Stimulated activated naive CD4-positive, alpha-beta T cell treated with Interleukin-2 at 50 U/mL for 16 hours (primary cell): ENCODE measurements around the gene CPLX3.
A peak's percentile ranks its signal among the peaks of the same experiment; 100 is the strongest.

Source experiments
- DNase-seq: peaks from one replicate; lab custom pipeline; 2025; lab: John Stamatoyannopoulos, UW

CPLX3 gene

DNA sequence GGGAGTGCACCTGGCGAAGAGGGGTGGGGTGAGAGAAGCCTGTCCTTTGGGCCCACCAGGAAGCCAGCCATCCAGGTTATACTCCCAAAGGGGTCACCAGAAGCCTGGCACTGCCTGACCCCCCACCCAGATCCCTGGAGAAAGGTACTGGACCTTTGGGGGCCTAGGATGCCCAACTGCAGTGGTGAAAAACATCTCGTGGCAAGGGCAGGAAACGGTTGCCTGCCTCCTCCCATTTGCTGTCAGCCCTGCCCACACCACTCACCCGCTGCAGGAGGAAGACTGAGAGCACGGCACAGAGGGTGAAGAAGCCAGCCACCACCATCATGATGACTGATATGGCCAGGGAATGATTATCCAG lies 18.8 kb downstream of the CPLX3 start:
- DNase-seq: peak; percentile 57

DNA sequence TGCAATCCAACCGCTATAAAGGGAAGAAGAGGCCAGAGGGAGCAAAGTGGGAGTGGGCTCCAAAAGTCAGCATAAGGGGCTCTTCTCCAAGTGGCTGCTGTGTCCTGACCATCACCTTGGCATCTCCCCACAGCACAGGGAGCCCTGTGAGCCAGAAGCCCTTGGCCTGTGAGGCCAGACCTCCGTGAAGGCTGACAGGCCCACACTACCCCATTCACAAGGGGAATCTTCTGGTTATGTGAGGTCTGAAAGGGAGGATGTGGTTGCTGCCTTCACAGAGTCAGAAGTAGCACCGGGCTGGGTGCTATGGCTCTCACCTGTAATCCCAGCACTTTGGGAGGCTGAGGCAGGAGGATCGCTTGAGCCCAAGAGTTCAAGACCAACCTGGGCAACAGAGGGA lies 19.2 kb downstream of the CPLX3 start:
- no peak for DNase-seq

DNA sequence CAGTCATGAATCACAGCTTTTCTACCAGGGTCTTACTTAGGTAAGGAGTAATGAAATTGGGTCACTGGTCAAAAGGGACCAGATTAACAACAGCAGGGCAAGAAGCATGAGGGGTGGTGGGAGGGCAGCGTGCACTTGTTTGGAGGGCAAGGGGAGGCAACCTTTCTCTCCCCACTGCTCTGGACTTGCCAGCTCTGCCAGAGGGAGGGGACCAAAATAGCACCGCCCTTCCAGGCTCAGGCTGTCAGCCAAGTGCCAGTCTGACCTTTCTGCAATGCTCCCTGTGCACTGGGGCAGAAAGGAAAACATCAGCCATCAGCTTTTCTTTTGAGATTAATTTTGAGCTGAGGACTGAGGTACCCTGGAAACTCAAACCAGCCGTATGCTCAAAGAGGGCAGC lies 21.0 kb downstream of the CPLX3 start:
- DNase-seq: no peak

DNA sequence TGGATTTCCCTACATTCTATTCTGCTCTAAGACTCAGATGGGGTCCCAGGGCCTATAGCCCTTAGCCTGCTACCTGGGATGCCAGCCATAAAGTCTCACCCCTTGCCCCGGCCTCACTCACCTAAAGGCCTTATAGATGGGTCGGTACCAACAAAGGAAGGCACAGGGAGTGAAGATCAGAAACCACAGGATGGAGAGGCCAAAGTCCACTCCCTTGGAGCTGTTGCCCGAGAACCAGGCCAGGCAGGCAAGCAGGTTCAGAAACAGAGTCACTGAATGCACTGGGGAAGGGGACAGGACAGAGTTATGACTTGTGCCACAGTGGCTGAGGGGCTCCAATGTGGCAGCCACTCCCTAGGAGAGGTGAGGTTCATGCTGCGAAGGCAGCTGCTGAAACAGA lies 24.0 kb downstream of the CPLX3 start:
- DNase-seq: no peak

DNA sequence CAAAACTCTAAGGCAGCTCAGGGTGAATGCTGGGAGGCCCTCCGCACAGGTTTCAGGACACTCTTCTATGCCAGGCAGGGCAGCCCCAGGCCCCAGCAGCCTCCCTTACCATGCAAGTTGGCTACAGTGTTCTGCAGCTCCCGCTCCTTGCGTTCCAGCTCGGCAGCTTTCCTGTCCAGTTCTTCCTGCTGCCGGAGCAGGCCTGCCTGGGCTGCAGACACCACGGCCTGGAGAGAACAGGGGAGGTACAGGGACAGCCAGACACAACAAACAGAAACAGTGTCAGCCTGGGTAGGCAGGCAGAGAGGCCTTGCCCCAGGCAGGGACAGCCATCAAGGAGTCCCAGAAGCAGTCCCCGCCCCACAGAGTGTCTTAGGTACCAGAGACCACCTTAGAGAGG lies 25.5 kb downstream of the CPLX3 start:
- DNase-seq: no peak

DNA sequence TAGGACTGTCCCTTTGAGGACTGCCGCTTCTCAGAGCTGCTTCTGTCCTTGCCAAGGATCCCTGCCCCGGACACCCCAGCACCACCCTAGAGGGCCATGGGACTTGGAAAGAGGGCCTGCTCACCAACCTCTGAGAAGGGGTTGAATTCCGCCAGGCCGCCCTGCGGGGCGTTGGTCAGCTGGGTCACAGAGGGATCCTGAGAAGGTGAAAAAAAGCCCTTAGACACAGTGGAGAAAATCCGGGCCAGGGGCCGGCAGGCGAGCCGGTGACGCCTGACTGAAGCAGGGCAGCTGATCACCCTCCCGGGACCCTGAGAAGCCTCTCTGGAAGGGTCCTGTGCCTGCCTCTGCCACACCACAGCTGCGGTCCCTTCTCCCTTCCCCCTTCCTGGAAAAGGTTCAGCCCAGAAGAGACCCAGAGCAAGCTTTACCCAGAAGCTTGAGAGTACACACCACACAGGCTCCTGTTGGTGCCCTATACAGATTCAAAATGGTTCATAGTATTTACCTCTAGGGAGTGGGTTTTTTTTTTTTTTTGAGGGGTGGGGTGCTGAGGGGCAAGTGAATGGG lies 28.1 kb downstream of the CPLX3 start:
- no peak for DNase-seq

DNA sequence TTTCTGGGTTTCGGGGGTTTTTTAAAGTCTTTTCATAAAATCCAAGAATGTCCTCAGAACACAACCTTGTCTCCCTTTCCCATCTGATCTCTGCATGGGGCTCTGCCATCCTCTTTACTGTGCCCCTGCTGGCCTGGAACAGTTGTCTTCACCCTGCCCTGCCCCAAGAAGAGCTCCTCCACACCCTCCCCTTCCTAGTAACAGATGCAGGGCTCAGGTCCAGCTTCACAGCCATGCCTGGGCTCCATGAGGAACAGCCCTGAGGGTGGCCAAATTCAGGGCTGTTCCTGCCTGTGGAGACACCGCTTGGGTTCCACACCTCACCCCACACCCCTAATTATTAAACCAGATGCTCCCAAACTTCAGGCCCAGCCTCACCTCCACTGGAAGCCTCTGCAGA lies 29.4 kb downstream of the CPLX3 start:
- DNase-seq: no peak

DNA sequence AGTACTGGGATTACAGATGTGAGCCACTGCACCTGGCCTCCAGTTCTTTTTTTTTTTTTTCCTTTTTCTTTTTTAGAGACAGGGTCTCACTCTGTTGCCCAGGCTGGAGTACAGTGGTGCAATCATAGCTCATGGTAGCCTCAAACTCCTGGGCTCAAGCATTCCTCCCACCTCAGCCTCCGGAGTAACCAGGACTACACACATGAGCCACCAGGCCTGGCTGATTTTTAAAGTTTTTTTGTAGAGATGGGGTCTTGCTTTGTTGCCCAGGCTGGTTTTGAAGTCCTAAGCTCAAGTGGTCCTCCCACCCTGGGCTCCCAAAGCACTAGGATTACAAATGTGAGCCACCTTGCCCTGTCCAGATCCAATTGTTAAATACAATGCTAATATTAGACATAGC lies 30.1 kb downstream of the CPLX3 start:
- DNase-seq: no peak

DNA sequence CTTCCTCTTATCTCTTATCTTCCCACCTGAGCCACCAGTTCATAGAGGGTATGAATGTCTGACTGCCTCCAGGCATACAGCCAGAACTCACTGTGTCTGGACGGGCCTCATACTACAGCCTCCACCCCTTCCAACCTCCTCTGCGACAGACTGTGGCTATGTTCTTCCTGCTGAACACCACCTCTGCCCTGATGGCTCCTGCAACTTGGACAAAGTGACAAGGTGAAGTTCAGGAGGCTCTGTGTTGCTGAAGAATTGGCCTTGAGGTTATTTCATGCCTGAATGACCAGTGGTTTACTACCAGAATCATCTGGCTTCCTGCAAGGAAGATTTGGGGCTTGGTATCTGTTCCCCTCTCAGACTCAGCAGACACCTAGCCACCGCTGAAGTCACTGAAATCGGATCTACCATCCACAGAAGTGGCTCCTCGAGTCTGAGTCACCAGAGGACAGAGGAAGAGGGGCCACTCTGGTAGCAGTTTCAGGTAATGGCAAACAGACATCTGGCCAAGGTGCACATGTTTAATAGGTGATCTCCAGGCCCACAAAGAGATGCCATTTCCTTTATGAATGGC lies 30.7 kb downstream of the CPLX3 start:
- no peak for DNase-seq

DNA sequence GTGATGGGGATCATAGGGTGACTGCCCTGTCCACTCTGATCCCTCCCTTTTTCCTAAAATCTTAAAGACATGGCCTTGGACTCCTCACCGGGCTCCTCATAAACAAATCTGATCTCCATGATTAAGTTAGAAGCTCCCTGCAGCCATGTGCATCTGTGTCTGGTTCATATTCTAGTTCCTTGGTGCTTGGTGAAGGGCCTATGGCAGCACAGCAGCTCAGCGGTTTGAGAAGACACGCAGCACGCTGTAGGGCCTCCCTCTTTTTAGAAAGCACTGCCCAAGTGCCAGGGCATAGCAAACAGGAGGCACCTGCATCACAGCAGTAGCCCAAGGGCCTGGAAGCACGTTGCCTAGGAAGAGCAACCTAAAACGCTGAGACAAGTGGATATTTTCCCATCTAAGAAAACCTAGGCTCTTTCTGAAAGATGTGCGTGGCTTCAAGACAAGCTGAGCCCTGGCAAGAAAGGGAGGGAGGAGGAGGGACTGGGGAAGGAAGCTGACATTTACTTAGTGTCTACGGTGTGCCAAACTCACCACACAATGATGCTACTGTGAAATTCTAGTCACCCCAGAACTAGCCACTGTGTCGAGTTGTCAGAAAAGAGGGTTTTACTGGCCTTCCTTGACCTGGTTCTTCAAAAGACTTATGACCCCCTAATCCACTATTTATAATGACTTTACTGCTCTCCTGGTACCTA lies 31.4 kb downstream of the CPLX3 start:
- no peak for DNase-seq

DNA sequence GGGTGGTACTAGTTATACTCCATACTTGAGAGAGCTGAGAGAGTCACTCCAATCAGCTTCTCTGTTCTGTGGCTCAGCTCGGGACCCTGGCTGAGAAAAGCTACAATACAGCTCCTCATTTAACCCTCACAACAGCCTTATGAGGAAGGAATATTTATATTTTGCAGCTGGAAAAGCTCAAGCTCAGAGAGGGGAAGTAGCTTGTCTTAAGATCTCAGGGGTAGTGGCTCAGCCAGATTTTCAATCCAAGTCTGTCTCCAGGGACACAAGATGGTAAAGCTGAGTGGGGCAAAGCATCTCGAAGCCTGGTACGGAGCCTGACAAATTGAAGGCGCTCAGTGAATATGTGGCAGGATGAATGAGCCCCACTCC lies 31.9 kb downstream of the CPLX3 start:
- DNase-seq: no peak

DNA sequence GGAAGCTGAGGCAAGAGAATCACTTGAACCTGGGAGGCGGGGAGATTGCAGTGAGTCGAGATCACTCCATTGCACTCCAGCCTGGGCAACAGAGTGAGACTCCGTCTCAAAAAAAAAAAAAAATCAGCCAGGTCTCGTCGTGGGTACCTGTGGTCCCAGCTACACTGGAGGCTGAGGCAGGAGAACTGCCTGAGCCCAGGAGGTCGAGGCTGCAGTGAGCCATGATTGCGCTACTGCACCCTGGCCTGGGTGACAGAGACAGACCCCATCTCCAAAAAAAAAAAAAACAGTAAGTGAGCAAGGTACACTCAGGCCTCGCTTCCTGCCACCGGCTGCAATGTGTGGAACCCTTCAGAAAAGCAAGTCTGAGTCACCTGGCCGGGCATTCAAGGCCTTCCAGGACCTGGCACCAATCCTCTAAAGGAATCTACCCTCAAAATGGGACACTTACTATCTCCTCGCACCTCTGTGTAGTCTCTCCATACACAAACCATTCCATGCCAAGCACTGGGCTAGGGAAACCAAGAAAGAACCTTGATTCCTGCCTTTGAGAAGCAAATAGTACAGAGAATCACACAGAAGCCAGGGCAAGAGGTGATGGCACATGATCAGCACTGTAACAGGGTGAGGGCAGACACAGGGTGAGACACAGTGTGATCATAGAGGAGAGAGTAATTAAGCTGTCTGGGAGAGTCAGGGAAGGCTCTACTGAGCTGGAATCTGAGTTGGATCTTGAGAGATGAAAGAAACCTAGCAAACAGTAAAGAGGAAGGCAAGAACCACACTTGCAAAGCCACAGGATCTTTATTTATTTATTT lies 37.0 kb downstream of the CPLX3 start:
- DNase-seq: no peak

DNA sequence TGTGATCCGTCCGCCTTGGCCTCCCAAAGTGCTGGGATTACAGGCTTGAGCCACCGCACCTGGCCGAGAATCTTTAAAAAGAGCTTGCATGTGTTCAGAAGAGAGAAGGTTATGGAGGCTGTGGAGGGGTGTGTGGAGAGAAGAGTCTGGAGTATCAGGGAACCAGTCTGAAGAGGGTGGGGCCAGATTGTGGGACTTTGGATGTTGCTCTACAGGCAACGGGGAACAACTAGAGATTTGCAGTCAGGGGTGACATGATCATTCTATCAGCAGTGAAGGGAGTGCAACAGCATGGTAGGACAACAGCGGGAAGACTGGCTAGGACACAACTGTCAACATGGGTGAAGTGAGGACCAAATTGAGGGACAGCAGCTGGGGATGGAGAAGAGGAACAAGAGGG lies 37.9 kb downstream of the CPLX3 start:
- no peak for DNase-seq

DNA sequence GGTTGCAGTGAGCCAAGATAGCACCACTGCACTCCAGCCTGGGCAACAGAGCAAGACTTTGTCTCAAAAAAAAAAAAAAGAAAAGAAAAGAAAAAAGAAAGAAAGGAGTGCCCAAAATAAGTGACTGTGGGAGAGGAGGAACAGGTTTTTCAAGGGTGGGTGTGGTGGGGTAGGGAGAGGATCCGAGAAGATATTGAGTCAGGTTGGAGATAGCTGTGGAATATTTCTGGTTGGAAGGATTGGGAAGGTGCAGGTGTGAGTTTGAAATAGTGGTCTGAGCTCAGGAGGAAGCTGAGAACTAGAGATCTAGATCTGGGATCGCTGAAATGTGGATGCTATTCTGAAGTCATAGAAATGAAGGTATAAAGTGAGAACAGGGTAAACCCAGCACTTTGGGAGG lies 38.9 kb downstream of the CPLX3 start:
- DNase-seq: no peak

DNA sequence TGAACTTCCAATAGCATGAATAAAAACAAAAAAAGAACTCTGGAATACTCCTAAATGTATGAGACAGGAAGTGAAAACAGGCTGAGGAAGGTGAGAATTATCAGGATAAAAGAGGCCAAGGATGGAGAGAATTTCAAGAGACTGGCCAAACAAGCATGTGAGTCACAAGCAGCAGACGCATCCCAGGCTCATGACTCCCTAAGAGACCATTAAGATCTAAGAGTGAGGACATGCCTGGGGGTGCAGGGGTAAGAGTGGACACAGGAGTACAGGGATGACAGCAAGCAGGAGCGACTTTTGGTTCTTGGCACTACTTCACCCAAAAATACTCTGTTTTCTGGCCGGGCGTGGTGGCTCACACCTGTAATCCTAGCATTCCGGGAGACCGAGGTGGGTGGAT lies 39.7 kb downstream of the CPLX3 start:
- DNase-seq: no peak

DNA sequence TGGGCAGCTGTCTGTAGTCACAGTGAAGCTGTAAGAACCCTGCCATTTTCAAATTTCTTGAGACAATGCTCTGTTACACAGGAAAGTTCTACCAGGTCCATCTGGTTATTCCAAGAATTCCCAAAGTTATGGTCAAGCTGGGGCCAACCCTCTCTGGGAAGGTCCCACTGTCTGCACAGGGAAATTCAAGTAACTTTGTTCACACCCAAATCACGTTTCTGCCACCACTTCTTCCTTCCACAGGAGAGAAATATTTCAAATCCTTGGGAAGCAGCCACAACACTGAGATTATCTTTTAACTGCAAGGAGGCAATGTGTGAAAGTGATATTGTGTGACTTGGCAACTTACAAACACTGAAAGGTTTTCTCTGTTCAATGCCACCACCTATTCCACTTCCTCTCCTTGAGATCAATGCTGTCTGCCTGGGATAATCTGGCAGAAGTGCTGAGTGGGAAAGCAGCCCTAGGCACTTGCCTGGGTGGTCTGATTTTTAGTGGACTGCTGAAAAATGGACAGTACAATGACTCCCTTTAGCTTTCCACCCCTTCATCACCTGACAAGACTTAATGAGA lies 41.1 kb downstream of the CPLX3 start:
- no peak for DNase-seq

DNA sequence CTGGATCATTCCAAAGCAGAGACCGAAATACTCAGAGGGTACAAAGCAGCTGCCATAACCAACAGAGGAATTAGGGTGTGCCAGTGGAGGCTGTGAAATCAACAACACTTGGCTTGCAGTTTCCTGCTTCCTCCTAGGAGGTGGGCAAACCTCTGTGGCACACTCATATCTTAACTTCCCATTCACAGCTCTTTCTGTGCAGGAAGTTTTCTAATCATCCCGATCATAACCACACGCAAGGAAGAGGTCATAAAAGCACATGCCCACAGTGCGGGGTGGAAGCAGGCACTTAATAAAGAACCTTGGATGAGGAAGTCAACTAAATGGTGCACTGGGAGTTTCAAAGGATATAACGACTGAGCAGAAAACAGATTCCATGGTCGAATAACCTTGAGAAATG lies 41.6 kb downstream of the CPLX3 start:
- no peak for DNase-seq

DNA sequence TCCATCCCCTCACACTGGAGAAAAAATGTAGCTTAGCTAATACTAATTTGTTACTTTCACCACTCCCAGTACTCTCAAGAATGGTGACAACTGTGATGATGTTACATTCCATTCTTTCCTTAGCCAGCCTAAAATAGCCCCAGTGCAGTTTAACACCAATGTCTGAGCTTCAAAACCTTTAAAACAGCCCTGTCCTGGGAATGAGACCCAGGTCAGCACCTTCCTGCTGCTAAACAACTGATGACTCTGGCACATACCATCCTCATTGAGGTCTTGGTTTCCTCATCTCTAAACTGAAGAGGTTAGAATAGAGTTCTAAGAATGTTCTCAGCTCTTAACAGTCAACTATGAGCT lies 42.9 kb downstream of the CPLX3 start:
- no peak for DNase-seq

DNA sequence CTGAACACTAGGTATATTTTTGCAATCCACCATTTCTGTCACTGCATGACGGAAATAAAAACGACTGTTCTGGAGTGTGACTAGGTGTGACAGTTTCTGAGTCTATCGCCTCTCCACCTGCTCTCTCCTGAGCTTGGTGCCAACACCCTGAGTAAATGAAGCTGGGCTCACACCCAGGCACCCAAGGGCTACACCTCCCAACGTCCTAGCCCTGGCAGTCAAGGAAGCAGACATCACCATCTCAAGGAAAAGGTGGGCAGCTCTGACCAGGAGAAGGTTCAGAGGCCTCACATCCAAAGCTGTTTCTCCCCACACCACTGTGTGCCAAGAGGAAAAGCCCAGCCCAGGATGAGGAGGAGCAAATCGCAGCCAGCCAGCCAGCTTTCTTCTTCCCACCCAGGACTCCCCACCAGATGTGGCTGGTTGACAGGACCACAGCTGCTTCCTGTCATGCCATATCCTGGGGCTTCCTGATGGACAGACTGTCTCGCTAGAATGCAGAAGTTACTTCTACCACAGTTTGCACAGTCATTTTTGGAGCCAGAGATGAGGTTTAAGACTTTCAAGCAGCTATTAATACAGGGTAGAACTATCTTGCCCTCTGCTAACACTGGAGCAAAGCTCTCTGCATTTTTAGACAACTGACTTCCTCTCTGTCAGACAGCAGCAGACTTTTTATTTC lies 43.4 kb downstream of the CPLX3 start:
- no peak for DNase-seq

DNA sequence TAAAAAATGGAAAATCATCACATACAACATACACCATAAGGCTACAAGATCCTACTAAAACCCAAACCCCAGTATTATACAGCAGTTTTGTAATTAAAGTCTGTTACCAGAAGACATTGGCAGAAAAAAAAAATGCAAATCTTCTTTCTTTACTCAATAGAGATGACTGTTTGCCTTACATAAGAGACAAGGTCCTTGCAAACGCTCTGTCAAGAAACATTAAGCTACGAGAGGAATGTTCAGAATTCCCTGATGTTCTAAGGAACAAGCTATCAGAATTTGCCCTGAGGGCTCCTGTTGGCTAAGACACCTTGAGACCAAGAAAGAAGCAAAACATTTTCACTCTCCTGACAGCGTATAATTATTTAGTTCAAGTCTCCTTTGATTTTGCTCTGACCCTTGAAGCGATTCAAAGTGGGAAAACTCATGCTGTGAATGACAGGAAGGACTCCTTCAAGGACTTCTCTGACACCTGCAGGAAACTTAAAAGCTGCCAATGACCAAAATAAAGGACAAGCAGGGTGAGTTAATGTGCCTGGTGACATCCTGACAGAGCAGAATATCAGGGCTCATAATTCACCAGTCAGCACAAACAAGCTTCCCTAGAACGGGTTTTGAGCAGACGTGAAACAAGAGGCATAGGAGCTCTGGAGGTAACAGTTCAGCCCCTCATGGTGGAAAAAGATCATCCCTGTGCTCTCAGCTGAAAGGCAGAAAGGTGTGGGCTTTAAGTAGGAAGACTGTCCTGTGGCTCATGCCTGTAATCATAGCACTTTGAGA lies 44.2 kb downstream of the CPLX3 start:
- DNase-seq: no peak

DNA sequence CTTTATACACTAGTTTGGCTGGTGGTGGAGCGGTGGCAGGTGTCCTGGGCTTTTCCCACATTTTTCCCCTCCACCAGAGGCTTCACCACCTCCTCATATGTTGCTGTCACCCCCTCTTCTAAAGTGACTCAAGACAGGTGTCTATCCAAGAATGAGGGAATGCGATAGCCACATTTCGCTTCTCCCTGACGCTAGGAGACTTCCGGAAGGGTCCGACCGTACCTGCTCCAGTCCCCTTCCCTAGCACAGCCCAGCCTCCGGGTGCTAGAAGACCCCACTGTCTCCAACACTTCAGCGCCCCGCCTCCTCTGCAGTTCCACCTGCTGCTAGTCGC lies 46.2 kb downstream of the CPLX3 start:
- DNase-seq: no peak
